ENCODE measurements around the gene ANO9.
"Not testable (repeated sequence)": the region's sequence is repeated elsewhere in the genome, so short reads cannot be mapped to it uniquely, and the experiment has no call there.

ANO9 gene

GRCh38 chr11:472816-473215 is 31.0 kb upstream of the ANO9 start:
- TF ChIP-seq, protein P1, sequence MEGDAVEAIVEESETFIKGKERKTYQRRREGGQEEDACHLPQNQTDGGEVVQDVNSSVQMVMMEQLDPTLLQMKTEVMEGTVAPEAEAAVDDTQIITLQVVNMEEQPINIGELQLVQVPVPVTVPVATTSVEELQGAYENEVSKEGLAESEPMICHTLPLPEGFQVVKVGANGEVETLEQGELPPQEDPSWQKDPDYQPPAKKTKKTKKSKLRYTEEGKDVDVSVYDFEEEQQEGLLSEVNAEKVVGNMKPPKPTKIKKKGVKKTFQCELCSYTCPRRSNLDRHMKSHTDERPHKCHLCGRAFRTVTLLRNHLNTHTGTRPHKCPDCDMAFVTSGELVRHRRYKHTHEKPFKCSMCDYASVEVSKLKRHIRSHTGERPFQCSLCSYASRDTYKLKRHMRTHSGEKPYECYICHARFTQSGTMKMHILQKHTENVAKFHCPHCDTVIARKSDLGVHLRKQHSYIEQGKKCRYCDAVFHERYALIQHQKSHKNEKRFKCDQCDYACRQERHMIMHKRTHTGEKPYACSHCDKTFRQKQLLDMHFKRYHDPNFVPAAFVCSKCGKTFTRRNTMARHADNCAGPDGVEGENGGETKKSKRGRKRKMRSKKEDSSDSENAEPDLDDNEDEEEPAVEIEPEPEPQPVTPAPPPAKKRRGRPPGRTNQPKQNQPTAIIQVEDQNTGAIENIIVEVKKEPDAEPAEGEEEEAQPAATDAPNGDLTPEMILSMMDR (IDR thresholded peaks at IDR 0.05; ENCODE audit: extremely low read depth, insufficient read depth, missing control alignments): no peak
- in situ Hi-C loops (cut with MboI; ENCODE audit: low pct_unique_long_range_greater_than_20kb, low sequenced_read_pairs, unreplicated experiment): no loop called here
- DNase-seq (ENCODE audit: low spot score): no peak

GRCh38 chr11:472272-472671 is 30.5 kb upstream of the ANO9 start:
- TF ChIP-seq, protein P1 (IDR thresholded peaks at IDR 0.05; ENCODE audit: extremely low read depth, insufficient read depth, missing control alignments): no peak
- DNase-seq (ENCODE audit: low spot score): no peak
- in situ Hi-C loops (cut with MboI; ENCODE audit: low pct_unique_long_range_greater_than_20kb, low sequenced_read_pairs, unreplicated experiment): no loop called here

DNA sequence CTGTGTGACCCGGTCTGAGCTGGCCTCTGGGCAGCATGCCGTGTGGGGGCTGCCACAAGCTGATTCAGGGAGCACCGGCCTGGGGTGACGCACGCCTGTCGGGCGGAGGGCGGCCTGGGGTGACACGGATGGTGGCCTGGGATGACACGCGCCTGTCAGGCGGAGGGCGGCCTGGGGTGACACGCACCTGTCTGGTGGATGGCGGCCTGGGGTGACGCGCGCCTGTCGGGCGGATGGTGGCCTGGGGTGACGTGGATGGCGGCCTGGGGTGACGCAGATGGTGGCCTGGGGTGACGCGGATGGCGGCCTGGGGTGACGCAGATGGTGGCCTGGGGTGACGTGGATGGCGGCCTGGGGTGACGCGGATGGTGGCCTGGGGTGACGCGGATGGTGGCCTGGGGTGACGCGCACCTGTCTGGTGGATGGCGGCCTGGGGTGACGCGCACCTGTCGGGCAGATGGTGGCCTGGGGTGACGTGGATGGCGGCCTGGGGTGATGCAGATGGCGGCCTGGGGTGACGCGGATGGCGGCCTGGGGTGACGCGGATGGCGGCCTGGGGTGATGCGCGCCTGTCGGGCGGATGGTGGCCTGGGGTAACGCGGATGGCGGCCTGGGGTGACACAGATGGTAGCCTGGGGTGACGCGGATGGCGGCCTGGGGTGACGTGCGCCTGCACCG is 29.8 kb upstream of the ANO9 start:
- TF ChIP-seq, protein P1 (IDR thresholded peaks at IDR 0.05; ENCODE audit: extremely low read depth, insufficient read depth, missing control alignments): no peak
- in situ Hi-C loops (cut with MboI; ENCODE audit: low pct_unique_long_range_greater_than_20kb, low sequenced_read_pairs, unreplicated experiment): no loop called here
- no peak for DNase-seq (ENCODE audit: low spot score)

DNA sequence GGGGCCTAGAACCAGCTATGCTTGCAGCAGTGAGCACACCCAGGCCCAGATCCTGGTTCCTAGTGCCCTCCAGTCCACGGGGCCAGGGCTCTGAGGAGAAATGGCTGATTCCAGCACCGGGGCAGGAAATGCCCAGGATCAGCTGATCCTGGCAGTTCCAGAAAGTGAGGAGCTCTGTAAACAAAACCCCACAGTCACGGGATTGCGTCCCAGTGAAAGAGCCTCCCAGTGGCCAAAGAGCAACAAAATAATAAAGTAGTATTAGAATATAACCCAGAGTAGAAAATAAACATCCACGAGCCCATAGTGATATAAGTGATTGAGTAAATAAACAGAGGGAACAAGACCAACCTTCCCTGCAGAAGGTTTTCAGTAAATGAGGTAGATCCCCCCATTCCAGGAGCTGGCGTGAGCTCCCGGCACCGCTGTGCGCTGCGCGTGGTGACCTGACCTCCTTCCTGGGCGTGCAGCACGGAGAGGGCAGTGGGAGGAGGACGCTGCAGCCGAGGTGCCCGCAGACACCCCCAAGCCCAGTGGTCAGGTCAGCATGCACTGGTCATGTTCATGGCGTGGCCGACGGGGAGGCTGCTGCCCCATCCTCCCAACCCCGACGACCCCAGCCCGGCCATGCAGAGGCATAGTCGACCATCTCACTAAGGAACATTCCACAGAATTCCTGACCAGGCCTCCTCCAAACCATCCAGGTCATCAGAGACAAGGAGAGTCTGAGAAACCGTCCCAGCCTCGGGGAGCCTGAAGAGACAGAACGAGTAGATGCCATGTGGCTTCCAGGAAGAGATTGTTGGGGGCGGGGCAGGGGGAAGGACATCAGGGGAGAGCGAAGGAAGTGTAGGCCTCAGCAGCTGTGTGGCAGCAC is 28.1 kb upstream of the ANO9 start:
- DNase-seq (ENCODE audit: low spot score): no peak
- TF ChIP-seq, protein P1 (IDR thresholded peaks at IDR 0.05; ENCODE audit: extremely low read depth, insufficient read depth, missing control alignments): no peak
- in situ Hi-C loops (cut with MboI; ENCODE audit: low pct_unique_long_range_greater_than_20kb, low sequenced_read_pairs, unreplicated experiment): no loop called here

GRCh38 chr11:469026-469683 is 27.3 kb upstream of the ANO9 start:
- in situ Hi-C loops (cut with MboI; ENCODE audit: low pct_unique_long_range_greater_than_20kb, low sequenced_read_pairs, unreplicated experiment): not testable (repeated sequence)

DNA sequence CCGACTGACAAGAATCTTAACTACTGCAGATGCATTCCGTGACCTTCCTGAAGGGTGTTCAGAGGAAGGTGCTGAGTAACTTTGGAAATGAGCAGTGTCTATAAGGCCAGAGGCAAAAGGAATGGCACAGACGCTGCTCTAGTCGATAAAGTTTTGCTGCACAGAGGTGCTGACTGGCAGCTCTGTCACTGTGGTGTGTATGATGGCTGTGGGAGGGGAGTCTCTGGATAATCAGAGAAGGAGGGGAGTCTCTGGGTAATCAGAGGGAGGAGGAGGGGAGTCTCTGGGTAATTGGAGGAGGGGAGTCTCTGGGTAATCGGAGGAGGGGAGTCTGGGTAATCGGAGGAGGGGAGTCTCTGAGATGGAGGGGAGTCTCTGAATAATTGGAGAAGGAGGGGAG is 26.7 kb upstream of the ANO9 start:
- no peak for DNase-seq (ENCODE audit: low spot score)
- TF ChIP-seq, protein P1 (IDR thresholded peaks at IDR 0.05; ENCODE audit: extremely low read depth, insufficient read depth, missing control alignments): no peak
- in situ Hi-C loops (cut with MboI; ENCODE audit: low pct_unique_long_range_greater_than_20kb, low sequenced_read_pairs, unreplicated experiment): no loop called here

More at GRCh38 chr11:469026-469683, 27.3 kb upstream of the ANO9 start:
- not testable (repeated sequence) for DNase-seq (ENCODE audit: low spot score)
